Progenitor cell of endocrine pancreas (in vitro differentiated cells): ENCODE measurements around the gene MRPS2. TPM values are rescaled to one million over a fixed set of nuclear protein-coding genes. Genes with fewer than 3 reads are reported as not detected.

ENCODE experiments used
- DNase-seq: peaks from one replicate; pipeline ENCODE4 v3.0.0; 2021; ENCODE audit warnings: low spot score; ENCODE audit not compliant: unreplicated experiment
- H3K27ac Mint-ChIP-seq: 2 replicates; pipeline ENCODE4 v1.8.0; 2021; ENCODE audit warnings: mild to moderate bottlenecking, moderate library complexity, mixed read lengths
- H3K27me3 Mint-ChIP-seq: 2 replicates; pipeline ENCODE4 v1.8.0; 2021; ENCODE audit warnings: mixed read lengths
- H3K36me3 Mint-ChIP-seq: 2 replicates; pipeline ENCODE4 v1.8.0; 2022; ENCODE audit warnings: mixed read lengths; ENCODE audit not compliant: insufficient read depth
- H3K4me1 Mint-ChIP-seq: 2 replicates; pipeline ENCODE4 v1.8.0; 2021; ENCODE audit warnings: low read depth, mixed read lengths
- H3K4me3 Mint-ChIP-seq: 2 replicates; pipeline ENCODE4 v1.8.0; 2021; ENCODE audit warnings: low read depth, mild to moderate bottlenecking, moderate library complexity, mixed read lengths
- H3K9me3 Mint-ChIP-seq: 2 replicates; pipeline ENCODE4 v1.8.0; 2021; ENCODE audit warnings: low read depth, mixed read lengths
- CTCF ChIP-seq: fragments of 200-600 bp; sonication (generic); IDR thresholded peaks from one replicate; pipeline ENCODE4 v1.5.0; 2021; ENCODE audit warnings: antibody characterized with exemption, mild to moderate bottlenecking; ENCODE audit not compliant: unreplicated experiment
- total RNA-seq: library from RNA; stranded (reverse); gene quantifications from 2 replicates; pipeline ENCODE4 v1.2.1, GENCODE V29; 2021

Gene MRPS2
- total RNA-seq, 1 donor from 2014 or later, result 40.0 TPM

GRCh38 chr9:135520916-135521607 is 20.6 kb downstream of the MRPS2 start, which contains the start of gene LCN1:
Gene LCN1 (plus strand): TSS chr9:135521440. CDS start chr9:135521498, 58 bp downstream.
- no peak for DNase-seq

GRCh38 chr9:135521608-135522095 is 21.2 kb downstream of the MRPS2 start:
- Mint-ChIP-seq H3K9me3 (peaks cover 5% of the 10 kb centered on the region), H3K4me3 (no peak overlapping the region), H3K27ac (no peak overlapping the region), H3K27me3 (peaks cover 10% of the 10 kb centered on the region), H3K4me1 (no peaks in the 10 kb centered on the region), H3K36me3 (no peaks in the 10 kb centered on the region)
- no peak for TF ChIP-seq CTCF
- no peak for DNase-seq

More at GRCh38 chr9:135520916-135521607, 20.6 kb downstream of the MRPS2 start, which contains the start of gene LCN1:
- H3K9me3 Mint-ChIP-seq, result peaks cover 5% of the 10 kb centered on the region
- H3K4me1 Mint-ChIP-seq, result no peaks in the 10 kb centered on the region
- no peak for TF ChIP-seq CTCF
- no peaks in the 10 kb centered on the region for H3K36me3 Mint-ChIP-seq
- H3K4me3 Mint-ChIP-seq, result no peak within 1 kb of the TSS
- H3K27ac Mint-ChIP-seq, result no peak within 1 kb of the TSS
- peaks cover 10% of the 10 kb centered on the region for H3K27me3 Mint-ChIP-seq

- TF ChIP-seq CTCF, result no peak
- no peaks in the 10 kb centered on the region for H3K4me1 Mint-ChIP-seq
- H3K4me3 Mint-ChIP-seq, result no peak overlapping the region
- no peak for DNase-seq
- H3K27me3 Mint-ChIP-seq, result peaks cover 9% of the 10 kb centered on the region
- H3K36me3 Mint-ChIP-seq, result no peaks in the 10 kb centered on the region
- H3K27ac Mint-ChIP-seq, result no peak overlapping the region
- H3K9me3 Mint-ChIP-seq, result peaks cover 5% of the 10 kb centered on the region
Observed at GRCh38 chr9:135522137-135522877, 21.8 kb downstream of the MRPS2 start.

- H3K27me3 Mint-ChIP-seq, result peaks cover 5% of the 10 kb centered on the region
- no peaks in the 10 kb centered on the region for H3K36me3 Mint-ChIP-seq
- no peak overlapping the region for H3K27ac Mint-ChIP-seq
- no peaks in the 10 kb centered on the region for H3K4me1 Mint-ChIP-seq
- no peak for TF ChIP-seq CTCF
- no peak for DNase-seq
- H3K9me3 Mint-ChIP-seq, result peaks cover 5% of the 10 kb centered on the region
- no peak overlapping the region for H3K4me3 Mint-ChIP-seq
Observed at GRCh38 chr9:135522931-135523330, 22.4 kb downstream of the MRPS2 start.

GRCh38 chr9:135523521-135524129 is 23.1 kb downstream of the MRPS2 start:
- Mint-ChIP-seq H3K4me3 (no peak overlapping the region), H3K36me3 (no peaks in the 10 kb centered on the region), H3K4me1 (no peaks in the 10 kb centered on the region), H3K9me3 (peaks cover 5% of the 10 kb centered on the region), H3K27me3 (peaks cover 5% of the 10 kb centered on the region), H3K27ac (no peak overlapping the region)
- no peak for TF ChIP-seq CTCF
- DNase-seq, result no peak
